ENCODE data around the gene MACROD2.

MACROD2 gene

GRCh38 chr20:15141861-15142260, 1146.5 kb downstream of the MACROD2 start:
- DNase-seq (ENCODE audit: extremely low spot score, insufficient read length, low read depth) (no peak), FAIRE-seq (no peak)

DNA sequence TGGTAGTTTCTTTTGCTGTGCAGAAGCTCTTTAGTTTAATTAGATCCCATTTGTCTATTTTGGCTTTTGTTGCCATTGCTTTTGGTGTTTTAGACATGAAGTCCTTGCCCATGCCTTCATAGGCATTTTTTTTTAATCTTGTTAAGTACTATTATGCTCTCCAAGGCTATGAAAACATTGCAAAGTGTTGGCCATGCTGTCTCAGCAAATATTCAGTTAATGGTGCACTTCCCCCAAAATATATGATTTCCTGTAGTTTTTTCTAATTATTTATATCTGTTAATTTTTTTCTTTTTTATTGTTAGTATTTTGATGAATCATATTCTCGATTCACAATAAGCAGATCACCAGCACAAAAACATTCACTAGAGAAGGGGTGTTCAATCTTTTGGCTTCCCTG, 1148.2 kb downstream of the MACROD2 start:
- FAIRE-seq, result no peak
- DNase-seq (ENCODE audit: extremely low spot score, insufficient read length, low read depth), result no peak

DNA sequence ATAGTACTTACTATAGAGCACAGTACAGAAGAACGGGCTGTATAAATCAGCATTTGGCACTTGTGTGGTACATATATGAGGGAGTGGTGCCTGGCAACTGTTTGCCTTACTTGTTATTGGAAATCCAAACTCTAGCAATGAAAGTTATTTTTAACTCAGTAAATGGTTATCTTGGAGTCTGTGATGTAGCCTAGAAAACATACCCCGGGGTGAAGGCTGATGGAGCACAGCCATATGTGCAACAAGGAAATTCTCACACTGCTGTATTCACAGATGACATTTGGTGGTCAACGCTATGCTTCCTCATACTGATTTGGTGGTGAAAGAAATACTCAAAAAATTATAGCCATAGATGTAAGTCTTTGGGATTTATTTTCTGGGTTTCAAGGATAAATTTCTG, 1149.6 kb downstream of the MACROD2 start:
- DNase-seq (ENCODE audit: extremely low spot score, insufficient read length, low read depth) (no peak), FAIRE-seq (no peak)

DNA sequence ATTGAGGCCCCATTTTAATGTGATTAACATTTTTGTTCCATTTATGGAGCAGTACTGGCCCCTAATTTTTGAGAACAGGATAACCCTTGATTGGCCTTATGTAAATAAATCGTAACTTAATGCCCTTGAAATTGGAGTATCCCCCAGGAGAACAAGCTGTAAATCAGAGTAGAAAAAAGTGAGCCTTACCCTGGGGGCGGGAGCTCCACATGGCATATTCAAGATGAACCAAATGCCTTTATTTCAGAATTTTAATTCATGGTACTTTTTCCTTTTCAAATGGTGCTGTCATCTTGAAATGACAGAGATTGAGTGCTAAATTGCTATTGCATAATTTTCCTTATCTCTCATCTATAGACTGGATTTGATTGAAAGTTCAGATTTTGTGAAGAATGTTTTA, 1151.6 kb downstream of the MACROD2 start:
- DNase-seq (ENCODE audit: extremely low spot score, insufficient read length, low read depth), result no peak
- no peak for FAIRE-seq

DNA sequence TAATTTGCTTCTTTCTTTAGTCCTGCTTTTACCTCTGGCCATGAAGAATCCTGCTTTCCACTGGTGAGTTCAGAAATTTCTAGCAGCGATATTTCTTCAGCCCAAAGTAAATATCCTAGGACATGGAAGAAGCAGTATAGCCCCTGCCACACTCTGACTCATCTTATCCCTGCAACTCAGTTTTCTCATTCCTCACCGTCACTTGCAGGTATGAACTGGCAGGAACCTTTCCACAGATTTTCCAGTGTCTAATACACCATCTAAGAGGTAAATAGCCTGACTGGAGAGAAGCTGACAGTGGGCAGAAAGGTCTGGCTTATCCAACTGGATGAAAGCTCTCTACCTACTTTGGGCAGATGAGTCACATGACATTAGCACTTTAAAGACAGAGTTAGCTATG, 1158.8 kb downstream of the MACROD2 start:
- no peak for FAIRE-seq
- no peak for DNase-seq (ENCODE audit: extremely low spot score, insufficient read length, low read depth)

DNA sequence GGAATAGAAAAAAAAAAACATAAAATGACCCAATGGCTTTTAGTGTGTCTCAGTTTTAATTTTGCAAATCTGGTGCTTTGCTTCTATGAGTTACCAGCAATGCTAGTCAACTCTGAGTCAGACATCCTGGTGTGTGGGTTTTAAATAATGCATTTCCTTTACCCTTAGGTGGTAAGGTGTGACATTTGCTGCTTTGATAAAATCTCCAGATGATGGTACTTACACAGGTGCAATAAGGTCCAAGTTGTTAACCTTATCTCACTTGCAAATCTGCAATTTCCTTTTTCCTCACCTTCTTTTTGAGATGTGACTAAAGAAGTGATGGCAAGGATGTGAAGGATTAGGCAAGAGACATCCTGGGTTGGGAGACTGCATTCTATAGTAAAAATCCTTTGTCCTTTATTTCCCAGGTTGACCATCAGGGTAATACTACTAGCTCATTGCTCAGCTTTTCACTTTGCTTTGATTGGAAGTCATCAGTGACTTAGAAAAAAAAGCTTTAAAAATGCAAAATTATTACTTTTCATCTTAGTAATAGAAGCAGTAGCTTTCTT, 1160.6 kb downstream of the MACROD2 start:
- FAIRE-seq, result no peak

DNA sequence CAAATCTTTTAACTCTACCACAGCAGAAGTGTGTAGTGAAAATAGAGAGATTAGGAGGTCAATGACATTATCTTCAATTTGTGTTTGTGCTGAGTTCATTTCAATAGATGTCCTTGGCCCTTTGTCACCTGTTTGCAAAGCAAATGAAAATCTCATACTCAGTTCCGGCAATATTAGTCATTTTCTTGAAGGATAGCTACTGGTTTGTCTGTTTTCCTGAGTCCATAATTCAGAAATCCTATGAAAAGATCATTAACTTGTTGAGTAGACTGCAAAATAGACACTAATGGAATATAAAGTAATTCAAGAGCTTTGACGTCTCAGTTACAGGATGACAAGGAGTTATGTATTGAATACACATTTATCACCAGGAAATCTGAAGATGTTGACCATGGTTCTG, 1163.2 kb downstream of the MACROD2 start:
- FAIRE-seq (no peak), DNase-seq (ENCODE audit: extremely low spot score, insufficient read length, low read depth) (no peak)

More for the DNA sequence above, 1160.6 kb downstream of the MACROD2 start:
- no peak for DNase-seq (ENCODE audit: extremely low spot score, insufficient read length, low read depth)

GRCh38 chr20:15162079-15162647, 1166.8 kb downstream of the MACROD2 start:
- FAIRE-seq, result peak; percentile 69
- DNase-seq (ENCODE audit: extremely low spot score, insufficient read length, low read depth), result no peak

GRCh38 chr20:15163632-15164031, 1168.3 kb downstream of the MACROD2 start:
- DNase-seq (ENCODE audit: extremely low spot score, insufficient read length, low read depth) (no peak), FAIRE-seq (no peak)

GRCh38 chr20:15164726-15165125, 1169.4 kb downstream of the MACROD2 start:
- DNase-seq (ENCODE audit: extremely low spot score, insufficient read length, low read depth) (no peak), FAIRE-seq (no peak)

DNA sequence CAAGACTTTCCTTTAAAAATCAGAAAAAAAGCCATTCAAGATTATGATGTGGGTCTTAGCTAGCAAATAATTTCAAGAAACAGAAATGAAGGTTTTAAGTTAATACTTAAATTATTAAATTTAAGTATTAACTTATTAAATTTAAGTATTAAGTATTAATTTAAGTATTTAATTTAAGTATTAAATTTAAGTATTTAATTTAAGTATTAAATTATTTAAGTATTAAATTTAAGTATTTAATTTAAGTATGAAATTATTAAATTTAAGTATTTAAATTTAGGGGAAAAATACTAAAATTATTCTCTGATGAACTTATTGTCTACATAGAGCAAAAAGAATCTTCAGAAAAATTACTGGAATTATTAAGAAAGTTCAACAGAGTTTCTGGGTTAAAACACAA, 1171.4 kb downstream of the MACROD2 start:
- DNase-seq (ENCODE audit: extremely low spot score, insufficient read length, low read depth) (no peak), FAIRE-seq (no peak)

DNA sequence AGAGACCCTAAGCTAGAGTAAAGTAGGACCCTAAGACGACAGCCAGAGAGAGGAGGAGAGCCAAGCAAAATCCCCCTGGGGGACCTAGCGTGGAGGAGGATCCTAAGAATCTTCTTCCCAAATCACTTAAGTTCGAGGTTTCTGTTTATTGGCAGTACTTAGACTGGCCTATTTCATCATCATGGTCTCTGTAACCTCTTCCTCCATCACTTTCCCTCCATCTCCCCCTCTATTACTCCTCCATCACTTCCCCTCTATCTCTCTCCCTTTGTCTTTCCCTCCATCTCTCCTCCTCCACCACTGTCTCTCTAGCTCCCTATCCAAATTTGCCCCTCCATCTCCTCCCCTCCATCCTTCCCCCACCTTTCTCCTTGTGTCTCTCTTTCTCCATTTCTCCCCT, 1175.7 kb downstream of the MACROD2 start:
- FAIRE-seq, result no peak

DNA sequence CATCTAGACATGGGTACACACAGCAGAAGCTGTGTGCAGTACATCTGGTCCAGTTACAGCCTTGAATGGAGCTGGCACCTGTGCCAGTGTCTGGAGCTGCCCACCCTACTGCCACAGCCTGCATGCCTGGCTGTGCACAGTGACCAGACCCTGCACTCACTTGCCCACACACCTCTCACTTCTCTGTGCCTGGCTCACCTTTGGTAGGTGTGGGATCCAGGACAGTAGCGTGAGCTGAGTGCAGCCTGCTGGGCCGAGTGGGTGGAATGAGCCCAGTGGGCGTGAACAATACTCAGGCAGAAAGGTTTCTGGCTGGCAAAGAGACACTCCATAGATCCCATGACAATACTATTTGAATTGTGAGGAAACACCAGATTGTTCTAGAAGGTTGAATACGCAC, 1181.6 kb downstream of the MACROD2 start:
- DNase-seq (ENCODE audit: extremely low spot score, insufficient read length, low read depth), result no peak
- FAIRE-seq, result no peak

More for the DNA sequence above, 1175.7 kb downstream of the MACROD2 start:
- DNase-seq (ENCODE audit: extremely low spot score, insufficient read length, low read depth), result no peak

DNA sequence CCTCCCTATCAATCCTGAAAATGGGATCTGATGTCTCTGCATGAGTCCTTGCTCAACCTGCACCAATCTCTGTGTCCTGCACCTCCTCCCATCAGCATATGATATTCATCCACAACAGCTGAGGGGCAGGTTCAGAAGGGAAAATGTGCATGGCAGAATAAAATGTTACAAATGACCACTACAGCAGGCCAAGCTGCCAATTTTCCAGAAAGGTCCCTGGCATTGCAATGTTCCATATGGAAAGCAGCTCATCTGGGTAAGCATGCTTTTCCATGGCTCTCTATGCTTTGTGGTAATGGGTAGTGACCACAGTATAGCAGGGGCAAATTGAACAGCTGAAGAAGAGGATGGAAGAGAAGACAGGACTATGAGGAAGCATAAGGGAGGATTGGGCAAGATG, 1183.3 kb downstream of the MACROD2 start:
- DNase-seq (ENCODE audit: extremely low spot score, insufficient read length, low read depth) (no peak), FAIRE-seq (no peak)

DNA sequence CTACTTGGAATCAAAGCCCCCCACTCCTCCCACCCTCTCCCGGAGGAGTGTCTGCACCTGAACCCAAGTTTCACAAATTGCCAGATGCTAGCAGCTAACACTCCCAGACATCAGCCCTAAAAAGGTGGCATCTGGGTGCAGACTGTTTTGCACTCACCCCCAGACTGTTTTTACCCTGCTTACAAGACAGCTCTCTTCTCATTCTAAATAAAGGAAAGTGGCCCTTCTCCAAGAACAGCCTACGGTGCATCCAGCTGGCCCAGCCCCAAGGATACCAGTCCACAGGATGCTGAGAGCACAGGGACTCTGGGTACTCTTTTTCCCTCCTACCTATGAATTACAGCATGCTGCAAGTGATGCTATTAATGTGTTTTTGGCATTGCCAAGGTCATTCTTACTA, 1184.1 kb downstream of the MACROD2 start:
- FAIRE-seq, result no peak
- DNase-seq (ENCODE audit: extremely low spot score, insufficient read length, low read depth), result no peak

- FAIRE-seq, result no peak
Observed at GRCh38 chr20:15179781-15180180, 1184.5 kb downstream of the MACROD2 start.

GRCh38 chr20:15185322-15185721, 1190.0 kb downstream of the MACROD2 start:
- FAIRE-seq, result no peak
- DNase-seq (ENCODE audit: extremely low spot score, insufficient read length, low read depth), result no peak

More at GRCh38 chr20:15179781-15180180, 1184.5 kb downstream of the MACROD2 start:
- no peak for DNase-seq (ENCODE audit: extremely low spot score, insufficient read length, low read depth)

GRCh38 chr20:15185913-15186312, 1190.6 kb downstream of the MACROD2 start:
- no peak for DNase-seq (ENCODE audit: extremely low spot score, insufficient read length, low read depth)

GRCh38 chr20:15187612-15188011, 1192.3 kb downstream of the MACROD2 start:
- FAIRE-seq, result no peak
- no peak for DNase-seq (ENCODE audit: extremely low spot score, insufficient read length, low read depth)

More at GRCh38 chr20:15185913-15186312, 1190.6 kb downstream of the MACROD2 start:
- FAIRE-seq, result no peak

- no peak for DNase-seq (ENCODE audit: extremely low spot score, insufficient read length, low read depth)
- no peak for FAIRE-seq
Observed at GRCh38 chr20:15188415-15188814, 1193.1 kb downstream of the MACROD2 start.

DNA sequence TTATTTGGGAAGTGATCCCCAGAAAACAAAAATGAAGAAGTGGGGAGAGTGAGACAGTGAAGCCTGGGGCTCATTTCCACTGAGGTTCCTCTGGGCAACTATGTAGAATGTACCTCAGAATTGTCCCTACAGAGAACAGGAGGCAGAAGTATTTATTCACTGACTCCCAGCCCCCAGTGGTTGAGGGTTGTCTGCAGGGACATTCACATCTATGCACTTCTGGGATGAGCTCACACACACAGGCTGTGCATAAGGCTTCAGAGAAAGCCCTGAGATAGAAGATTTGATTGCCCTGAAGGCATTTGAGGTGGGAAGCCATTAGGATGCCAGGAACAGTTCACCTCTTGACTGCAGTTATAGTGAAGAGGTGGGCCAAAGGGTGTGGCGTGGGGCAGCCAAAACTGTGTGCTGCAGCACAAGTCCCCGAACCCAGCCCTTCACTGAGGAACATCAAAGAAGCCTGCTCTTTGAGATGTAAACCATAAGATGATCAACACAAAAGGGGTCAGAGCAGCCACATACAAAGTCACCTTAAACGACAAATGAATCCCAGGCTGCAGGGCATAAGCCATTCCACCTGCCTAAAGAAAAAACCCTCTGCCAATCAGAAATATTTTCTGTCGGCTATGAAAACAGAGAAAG, 1195.9 kb downstream of the MACROD2 start:
- no peak for DNase-seq (ENCODE audit: extremely low spot score, insufficient read length, low read depth)
- FAIRE-seq, result no peak

DNA sequence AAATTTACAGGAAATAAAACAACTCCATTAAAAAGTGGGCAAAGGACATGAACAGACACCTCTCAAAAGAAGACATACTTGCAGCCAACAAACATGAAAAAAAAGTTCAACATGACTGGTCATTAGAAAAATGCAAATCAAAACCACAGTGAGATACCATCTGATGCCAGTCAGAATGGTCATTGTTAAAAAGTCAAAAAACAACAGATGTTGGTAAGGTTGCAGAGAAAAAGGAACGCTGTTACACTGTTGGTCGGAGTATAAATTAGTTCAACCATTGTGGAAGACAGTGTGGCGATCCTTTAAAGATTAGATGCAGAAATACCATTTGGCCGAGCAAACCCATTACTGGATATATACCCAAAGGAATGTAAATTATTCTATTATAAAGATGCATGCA, 1200.1 kb downstream of the MACROD2 start:
- FAIRE-seq (no peak), DNase-seq (ENCODE audit: extremely low spot score, insufficient read length, low read depth) (no peak)

Data from GM18507 (cell line).